OCI-LY1 (cell line): ENCODE measurements around the gene MBD3L2B.

Source experiments
- EZH2 ChIP-seq: fragments of 200-600 bp; sonication (generic), shearing (Covaris generic); IDR thresholded peaks from 2 replicates; pipeline ENCODE4 v1.8.0; 2017; ENCODE audit warnings: borderline replicate concordance, mixed run types, mild to moderate bottlenecking, antibody characterized with exemption, low read length, moderate library complexity, mixed read lengths
- TF ChIP-seq, protein P1 (sequence below): fragments of 200-600 bp; sonication (generic), shearing (Covaris generic); IDR thresholded peaks from 2 replicates; pipeline ENCODE4 v1.5.1; 2017; ENCODE audit warnings: mild to moderate bottlenecking, antibody characterized with exemption, low read length, moderate library complexity, mixed read lengths

DNA sequence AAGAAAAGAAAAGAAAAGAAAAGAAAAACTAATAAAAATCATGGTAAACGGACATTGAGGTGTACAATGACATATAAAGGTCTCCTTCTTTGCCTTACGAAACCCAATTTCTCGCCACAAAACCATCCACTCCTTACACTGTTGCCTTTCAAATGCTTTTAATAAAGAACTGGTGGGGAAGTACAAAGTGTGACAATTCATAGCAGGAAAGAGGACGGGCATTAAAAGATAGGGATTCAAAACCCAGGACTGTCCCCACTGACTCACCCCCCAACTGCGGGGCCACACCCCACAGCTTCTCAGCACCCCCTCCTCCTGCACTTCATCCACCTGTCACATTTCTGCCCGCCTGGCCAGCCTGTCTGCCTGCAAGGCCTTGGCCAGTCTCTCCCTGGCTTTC, 2.4 kb downstream of the MBD3L2B start:
- TF ChIP-seq, protein P1, sequence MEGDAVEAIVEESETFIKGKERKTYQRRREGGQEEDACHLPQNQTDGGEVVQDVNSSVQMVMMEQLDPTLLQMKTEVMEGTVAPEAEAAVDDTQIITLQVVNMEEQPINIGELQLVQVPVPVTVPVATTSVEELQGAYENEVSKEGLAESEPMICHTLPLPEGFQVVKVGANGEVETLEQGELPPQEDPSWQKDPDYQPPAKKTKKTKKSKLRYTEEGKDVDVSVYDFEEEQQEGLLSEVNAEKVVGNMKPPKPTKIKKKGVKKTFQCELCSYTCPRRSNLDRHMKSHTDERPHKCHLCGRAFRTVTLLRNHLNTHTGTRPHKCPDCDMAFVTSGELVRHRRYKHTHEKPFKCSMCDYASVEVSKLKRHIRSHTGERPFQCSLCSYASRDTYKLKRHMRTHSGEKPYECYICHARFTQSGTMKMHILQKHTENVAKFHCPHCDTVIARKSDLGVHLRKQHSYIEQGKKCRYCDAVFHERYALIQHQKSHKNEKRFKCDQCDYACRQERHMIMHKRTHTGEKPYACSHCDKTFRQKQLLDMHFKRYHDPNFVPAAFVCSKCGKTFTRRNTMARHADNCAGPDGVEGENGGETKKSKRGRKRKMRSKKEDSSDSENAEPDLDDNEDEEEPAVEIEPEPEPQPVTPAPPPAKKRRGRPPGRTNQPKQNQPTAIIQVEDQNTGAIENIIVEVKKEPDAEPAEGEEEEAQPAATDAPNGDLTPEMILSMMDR, result no peak
- no peak for TF ChIP-seq EZH2
